Measurements from ENCODE around the gene PPIC. TPM values are rescaled to one million over a fixed set of nuclear protein-coding genes. Genes with fewer than 3 reads are reported as not detected.

PPIC gene
- polyA plus RNA-seq, 3 donors: not detected

GRCh38 chr5:123059455-123059854 is 22.9 kb upstream of the PPIC start:
- no peak for DNase-seq
- no peak for TF ChIP-seq CTCF (IDR thresholded peaks at IDR 0.05)
- Histone ChIP-seq H3K36me3 (replicated peaks in 1 of 2; ENCODE audit: control insufficient read depth in 1 of 2, insufficient read depth in 2 of 2, low read length in 2 of 2) (no peaks in the 10 kb centered on the region), H3K4me3 (replicated peaks in 1 of 3; ENCODE audit: low read depth in 2 of 3, low read length in 3 of 3) (no peak overlapping the region), H4K20me1 (ENCODE audit: insufficient read depth, low read length) (no peaks in the 10 kb centered on the region), H3K79me2 (ENCODE audit: insufficient read depth, low read length) (no peaks in the 10 kb centered on the region), H3K4me2 (replicated peaks; ENCODE audit: extremely low read depth, low read length, poor library complexity, severe bottlenecking) (no peak overlapping the region), H3K4me1 (ENCODE audit: control insufficient read depth in 1 of 2, insufficient read depth in 2 of 2, low read length in 2 of 2) (no peaks in the 10 kb centered on the region), H3K27me3 (ENCODE audit: control insufficient read depth in 2 of 2, insufficient read depth in 2 of 2, low read length in 2 of 2) (no peaks in the 10 kb centered on the region), H3K27ac (ENCODE audit: low read depth in 1 of 2, low read length in 2 of 2) (no peak overlapping the region), H2AFZ (ENCODE audit: insufficient read depth, low read depth, low read length, poor library complexity, severe bottlenecking) (no peak overlapping the region), H3K9ac (ENCODE audit: insufficient read depth, low read length, poor library complexity, severe bottlenecking) (no peak overlapping the region), H3K9me3 (replicated peaks in 1 of 2; ENCODE audit: control insufficient read depth in 1 of 2, insufficient read depth in 1 of 2, low read length in 2 of 2) (no peaks in the 10 kb centered on the region)
- no peak overlapping the region for H3K27ac Mint-ChIP-seq
- intact Hi-C loops (cut with micrococcal nuclease): no loop called here
- H3K36me3 Mint-ChIP-seq: no peaks in the 10 kb centered on the region
- H3K9me3 Mint-ChIP-seq: peaks cover 3 to 12% (median 6%) of the 10 kb centered on the region in 7 donors
- H3K27me3 Mint-ChIP-seq (ENCODE audit: low read depth in 3 of 3): peaks cover 0 to 15% (median 0%) of the 10 kb centered on the region in 3 donors
- H3K4me3 Mint-ChIP-seq: no peak overlapping the region
- H3K4me1 Mint-ChIP-seq: no peaks in the 10 kb centered on the region

GRCh38 chr5:123051206-123051605 is 14.7 kb upstream of the PPIC start:
- Histone ChIP-seq H4K20me1 (ENCODE audit: insufficient read depth, low read length) (no peaks in the 10 kb centered on the region), H3K9me3 (replicated peaks in 1 of 2; ENCODE audit: control insufficient read depth in 1 of 2, insufficient read depth in 1 of 2, low read length in 2 of 2) (peaks cover 0 to 4% of the 10 kb centered on the region in 2 donors), H3K79me2 (ENCODE audit: insufficient read depth, low read length) (no peaks in the 10 kb centered on the region), H3K4me3 (replicated peaks in 1 of 3; ENCODE audit: low read depth in 2 of 3, low read length in 3 of 3) (no peak overlapping the region), H3K4me2 (replicated peaks; ENCODE audit: extremely low read depth, low read length, poor library complexity, severe bottlenecking) (no peak overlapping the region), H3K9ac (ENCODE audit: insufficient read depth, low read length, poor library complexity, severe bottlenecking) (no peak overlapping the region), H3K4me1 (ENCODE audit: control insufficient read depth in 1 of 2, insufficient read depth in 2 of 2, low read length in 2 of 2) (no peaks in the 10 kb centered on the region), H2AFZ (ENCODE audit: insufficient read depth, low read depth, low read length, poor library complexity, severe bottlenecking) (no peak overlapping the region), H3K27ac (ENCODE audit: low read depth in 1 of 2, low read length in 2 of 2) (no peak overlapping the region), H3K27me3 (ENCODE audit: control insufficient read depth in 2 of 2, insufficient read depth in 2 of 2, low read length in 2 of 2) (peaks cover 4 to 6% of the 10 kb centered on the region in 2 donors), H3K36me3 (replicated peaks in 1 of 2; ENCODE audit: control insufficient read depth in 1 of 2, insufficient read depth in 2 of 2, low read length in 2 of 2) (no peaks in the 10 kb centered on the region)
- WGBS (ENCODE audit: insufficient coverage): no CpG with 5 or more reads among the region's 2 CpGs
- intact Hi-C loops (cut with micrococcal nuclease): no loop called here
- Mint-ChIP-seq H3K9me3 (peaks cover 3 to 24% (median 8%) of the 10 kb centered on the region in 7 donors), H3K4me3 (no peak overlapping the region), H3K27ac (no peak overlapping the region), H3K27me3 (ENCODE audit: low read depth in 3 of 3) (peaks cover 5 to 13% (median 10%) of the 10 kb centered on the region in 3 donors), H3K36me3 (no peaks in the 10 kb centered on the region), H3K4me1 (no peaks in the 10 kb centered on the region)
- TF ChIP-seq CTCF (IDR thresholded peaks at IDR 0.05): no peak
- no peak for DNase-seq

All from CD14-positive monocyte (primary cell).